ENCODE measurements around the gene ACMSD.

The ACMSD gene

GRCh38 chr2:134932864-134933526 is 94.6 kb downstream of the ACMSD start:
- peaks cover 4 to 13% of the 10 kb centered on the region in 2 experiments for H3K4me1 ChIP-seq (ENCODE audit: control insufficient read depth in 1 of 2, insufficient read depth in 1 of 2, low read depth in 1 of 2, low read length in 1 of 2)
- no peak overlapping the region for H3K4me3 ChIP-seq (ENCODE audit: low read depth in 1 of 2, low read length in 1 of 2)
- H3K27ac ChIP-seq, result no peak overlapping the region
- no peaks in the 10 kb centered on the region for H3K9me3 ChIP-seq
- H3K36me3 ChIP-seq, result peaks cover 13% of the 10 kb centered on the region
- no peak for TF ChIP-seq CTCF (IDR thresholded peaks at IDR 0.05)
- no peaks in the 10 kb centered on the region for H3K27me3 ChIP-seq

GRCh38 chr2:134933732-134934131 is 95.3 kb downstream of the ACMSD start:
- H3K4me1 ChIP-seq (ENCODE audit: control insufficient read depth in 1 of 2, insufficient read depth in 1 of 2, low read depth in 1 of 2, low read length in 1 of 2), result peaks cover 4 to 13% of the 10 kb centered on the region in 2 experiments
- peaks cover 21% of the 10 kb centered on the region for H3K36me3 ChIP-seq
- TF ChIP-seq CTCF (IDR thresholded peaks at IDR 0.05), result no peak
- no peaks in the 10 kb centered on the region for H3K9me3 ChIP-seq
- H3K4me3 ChIP-seq (ENCODE audit: low read depth in 1 of 2, low read length in 1 of 2), result no peak overlapping the region
- no peak overlapping the region for H3K27ac ChIP-seq
- H3K27me3 ChIP-seq, result no peaks in the 10 kb centered on the region

- H3K36me3 ChIP-seq, result peaks cover 25% of the 10 kb centered on the region
- peaks cover 4 to 13% of the 10 kb centered on the region in 2 experiments for H3K4me1 ChIP-seq (ENCODE audit: control insufficient read depth in 1 of 2, insufficient read depth in 1 of 2, low read depth in 1 of 2, low read length in 1 of 2)
- H3K4me3 ChIP-seq (ENCODE audit: low read depth in 1 of 2, low read length in 1 of 2), result no peak overlapping the region
- H3K27ac ChIP-seq, result peak overlapping the region; percentile 34
- no peaks in the 10 kb centered on the region for H3K27me3 ChIP-seq
- no peaks in the 10 kb centered on the region for H3K9me3 ChIP-seq
- no peak for TF ChIP-seq CTCF (IDR thresholded peaks at IDR 0.05)
Measured at GRCh38 chr2:134934150-134934549, 95.7 kb downstream of the ACMSD start.

- Histone ChIP-seq H3K9me3 (no peaks in the 10 kb centered on the region), H3K4me1 (ENCODE audit: control insufficient read depth in 1 of 2, insufficient read depth in 1 of 2, low read depth in 1 of 2, low read length in 1 of 2) (peaks cover 4 to 13% of the 10 kb centered on the region in 2 experiments), H3K4me3 (ENCODE audit: low read depth in 1 of 2, low read length in 1 of 2) (no peak overlapping the region), H3K27me3 (no peaks in the 10 kb centered on the region), H3K27ac (peak overlapping the region; percentile 34), H3K36me3 (peaks cover 30% of the 10 kb centered on the region)
- TF ChIP-seq CTCF (IDR thresholded peaks at IDR 0.05), result no peak
Measured at GRCh38 chr2:134934641-134935040, 96.2 kb downstream of the ACMSD start.

- no peaks in the 10 kb centered on the region for H3K9me3 ChIP-seq
Measured at GRCh38 chr2:134936691-134937090, 98.3 kb downstream of the ACMSD start.

More at GRCh38 chr2:134936691-134937090, 98.3 kb downstream of the ACMSD start:
- Histone ChIP-seq H3K27ac (no peak overlapping the region), H3K4me3 (ENCODE audit: low read depth in 1 of 2, low read length in 1 of 2) (no peak overlapping the region), H3K36me3 (peaks cover 48% of the 10 kb centered on the region), H3K27me3 (no peaks in the 10 kb centered on the region), H3K4me1 (ENCODE audit: control insufficient read depth in 1 of 2, insufficient read depth in 1 of 2, low read depth in 1 of 2, low read length in 1 of 2) (peaks cover 4 to 13% of the 10 kb centered on the region in 2 experiments)
- no peak for TF ChIP-seq CTCF (IDR thresholded peaks at IDR 0.05)
